SKM-1 (cell line): ENCODE data around the gene NAALADL2.
"Not testable (repeated sequence)": the region's sequence is repeated elsewhere in the genome, so short reads cannot be mapped to it uniquely, and the experiment has no call there.

ENCODE experiments used
- DNase-seq: peaks from one replicate; lab custom pipeline; 2025; ENCODE audit not compliant: unreplicated experiment; lab: John Stamatoyannopoulos, UW

Gene NAALADL2

GRCh38 chr3:175349168-175349567, 490.0 kb downstream of the NAALADL2 start:
- DNase-seq: no peak

GRCh38 chr3:175355801-175356335, 496.7 kb downstream of the NAALADL2 start:
- DNase-seq: no peak

GRCh38 chr3:175356899-175357324, 497.8 kb downstream of the NAALADL2 start:
- DNase-seq: no peak

GRCh38 chr3:175357758-175358157, 498.6 kb downstream of the NAALADL2 start:
- DNase-seq: no peak

GRCh38 chr3:175358935-175359334, 499.8 kb downstream of the NAALADL2 start:
- no peak for DNase-seq

- not testable (repeated sequence) for DNase-seq
Measured at GRCh38 chr3:175370426-175370825, 511.3 kb downstream of the NAALADL2 start.

GRCh38 chr3:175371187-175371586, 512.1 kb downstream of the NAALADL2 start:
- not testable (repeated sequence) for DNase-seq

- no peak for DNase-seq
Measured at GRCh38 chr3:175374705-175375104, 515.6 kb downstream of the NAALADL2 start.

GRCh38 chr3:175378348-175378747, 519.2 kb downstream of the NAALADL2 start:
- no peak for DNase-seq

- no peak for DNase-seq
Measured at GRCh38 chr3:175381685-175382084, 522.6 kb downstream of the NAALADL2 start.

GRCh38 chr3:175383371-175383770, 524.2 kb downstream of the NAALADL2 start:
- no peak for DNase-seq

GRCh38 chr3:175383813-175384212, 524.7 kb downstream of the NAALADL2 start:
- no peak for DNase-seq

- no peak for DNase-seq
Measured at GRCh38 chr3:175384569-175384968, 525.4 kb downstream of the NAALADL2 start.

GRCh38 chr3:175386630-175387029, 527.5 kb downstream of the NAALADL2 start:
- no peak for DNase-seq

GRCh38 chr3:175389560-175389959, 530.4 kb downstream of the NAALADL2 start:
- no peak for DNase-seq

GRCh38 chr3:175391601-175392000, 532.5 kb downstream of the NAALADL2 start:
- no peak for DNase-seq

- DNase-seq: no peak
Measured at GRCh38 chr3:175392653-175393052, 533.5 kb downstream of the NAALADL2 start.

GRCh38 chr3:175397372-175397771, 538.2 kb downstream of the NAALADL2 start:
- DNase-seq: no peak

- DNase-seq: no peak
Measured at GRCh38 chr3:175398676-175399075, 539.5 kb downstream of the NAALADL2 start.

- DNase-seq: no peak
Measured at GRCh38 chr3:175399156-175399840, 540.2 kb downstream of the NAALADL2 start.

GRCh38 chr3:175404027-175404426, 544.9 kb downstream of the NAALADL2 start:
- no peak for DNase-seq

GRCh38 chr3:175404621-175405020, 545.5 kb downstream of the NAALADL2 start:
- no peak for DNase-seq

- DNase-seq: no peak
Measured at GRCh38 chr3:175410251-175410650, 551.1 kb downstream of the NAALADL2 start.
